ENCODE measurements around the gene HOMEZ. TPM values are rescaled to one million over a fixed set of nuclear protein-coding genes. Genes with fewer than 3 reads are reported as not detected.
"Not testable (repeated sequence)": the region's sequence is repeated elsewhere in the genome, so short reads cannot be mapped to it uniquely, and the experiment has no call there.

Gene HOMEZ
- total RNA-seq, 1 donor from 2014 or later = 6.8 TPM

GRCh38 chr14:23285530-23286019, 357 bp downstream of the HOMEZ start:
- no peak for DNase-seq (ENCODE audit: low spot score)

GRCh38 chr14:23284654-23285529, 1.0 kb downstream of the HOMEZ start:
- no peak for DNase-seq (ENCODE audit: low spot score)

GRCh38 chr14:23281247-23281646, 4.7 kb downstream of the HOMEZ start:
- DNase-seq (ENCODE audit: low spot score) = no peak

GRCh38 chr14:23277928-23278327, 8.0 kb downstream of the HOMEZ start:
- DNase-seq (ENCODE audit: low spot score) = not testable (repeated sequence)

GRCh38 chr14:23277189-23277588, 8.7 kb downstream of the HOMEZ start:
- DNase-seq (ENCODE audit: low spot score) = no peak

GRCh38 chr14:23275412-23275811, 10.5 kb downstream of the HOMEZ start:
- no peak for DNase-seq (ENCODE audit: low spot score)

- no peak for DNase-seq (ENCODE audit: low spot score)
Measured at GRCh38 chr14:23269193-23269592, 16.7 kb downstream of the HOMEZ start.

GRCh38 chr14:23260849-23261248, 25.1 kb downstream of the HOMEZ start:
- not testable (repeated sequence) for DNase-seq (ENCODE audit: low spot score)

GRCh38 chr14:23259426-23259825, 26.5 kb downstream of the HOMEZ start:
- DNase-seq (ENCODE audit: low spot score) = no peak

- DNase-seq (ENCODE audit: low spot score) = no peak
Measured at GRCh38 chr14:23258256-23258655, 27.7 kb downstream of the HOMEZ start.

- no peak for DNase-seq (ENCODE audit: low spot score)
Measured at GRCh38 chr14:23252420-23253333, 33.3 kb downstream of the HOMEZ start.

GRCh38 chr14:23252006-23252405, 33.9 kb downstream of the HOMEZ start:
- DNase-seq (ENCODE audit: low spot score) = no peak

- no peak for DNase-seq (ENCODE audit: low spot score)
Measured at GRCh38 chr14:23249824-23250223, 36.1 kb downstream of the HOMEZ start.

GRCh38 chr14:23248601-23249000, 37.3 kb downstream of the HOMEZ start:
- DNase-seq (ENCODE audit: low spot score) = no peak

- no peak for DNase-seq (ENCODE audit: low spot score)
Measured at GRCh38 chr14:23245282-23245681, 40.6 kb downstream of the HOMEZ start.

GRCh38 chr14:23243066-23243465, 42.9 kb downstream of the HOMEZ start:
- no peak for DNase-seq (ENCODE audit: low spot score)

- DNase-seq (ENCODE audit: low spot score) = no peak
Measured at GRCh38 chr14:23242076-23242475, 43.9 kb downstream of the HOMEZ start.

GRCh38 chr14:23241061-23241715, 44.7 kb downstream of the HOMEZ start:
- not testable (repeated sequence) for DNase-seq (ENCODE audit: low spot score)

- DNase-seq (ENCODE audit: low spot score) = no peak
Measured at GRCh38 chr14:23240661-23241060, 45.3 kb downstream of the HOMEZ start.

- peak; percentile 96 for DNase-seq (ENCODE audit: low spot score)
Measured at GRCh38 chr14:23237772-23238594, 47.9 kb downstream of the HOMEZ start, which contains the start of gene RNF212B. Gene RNF212B, plus strand, starts transcription at chr14:23237936. Its CDS starts 2,410 bp downstream, at chr14:23240346.
